ENCODE results near the gene CPB1. TPM values are rescaled to one million over a fixed set of nuclear protein-coding genes. Genes with fewer than 3 reads are reported as not detected.

CPB1 gene
- total RNA-seq, 1 donor from 2014 or later, result not detected

DNA sequence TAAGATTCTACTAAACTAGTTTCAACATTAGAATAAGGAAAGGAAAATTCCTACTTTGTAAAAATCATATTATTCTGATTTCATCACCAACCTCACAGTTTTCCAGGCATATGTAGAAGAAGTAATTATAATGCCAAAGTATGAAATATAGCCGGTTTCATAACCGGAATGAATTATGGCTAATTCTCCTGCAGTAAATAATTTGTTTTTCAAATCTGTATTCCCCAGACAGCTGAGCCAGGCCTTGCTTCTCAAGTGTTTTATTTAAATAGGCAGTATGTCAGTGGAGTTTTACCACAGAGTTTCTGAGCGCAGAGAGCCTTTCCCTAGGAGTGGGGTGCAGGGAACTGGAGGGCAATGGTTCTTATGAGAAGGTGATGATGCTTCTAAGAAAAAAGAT is 28.8 kb downstream of the CPB1 start:
- no peaks in the 10 kb centered on the region for H3K4me1 Mint-ChIP-seq (ENCODE audit: low read depth)
- no peaks in the 10 kb centered on the region for H3K27me3 Mint-ChIP-seq
- H3K9me3 Mint-ChIP-seq (ENCODE audit: low read depth), result no peaks in the 10 kb centered on the region
- DNase-seq (ENCODE audit: low spot score, unreplicated experiment), result no peak
- no peak for TF ChIP-seq CTCF (IDR thresholded peaks at IDR 0.05; ENCODE audit: unreplicated experiment)
- no peak overlapping the region for H3K4me3 Mint-ChIP-seq (ENCODE audit: low read depth)
- no peak overlapping the region for H3K27ac Mint-ChIP-seq
- H3K36me3 Mint-ChIP-seq (ENCODE audit: insufficient read depth), result no peaks in the 10 kb centered on the region

- no peak for TF ChIP-seq CTCF (IDR thresholded peaks at IDR 0.05; ENCODE audit: unreplicated experiment)
- H3K4me1 Mint-ChIP-seq (ENCODE audit: low read depth), result no peaks in the 10 kb centered on the region
- no peaks in the 10 kb centered on the region for H3K36me3 Mint-ChIP-seq (ENCODE audit: insufficient read depth)
- H3K27me3 Mint-ChIP-seq, result no peaks in the 10 kb centered on the region
- no peak overlapping the region for H3K4me3 Mint-ChIP-seq (ENCODE audit: low read depth)
- no peaks in the 10 kb centered on the region for H3K9me3 Mint-ChIP-seq (ENCODE audit: low read depth)
- H3K27ac Mint-ChIP-seq, result no peak overlapping the region
- no peak for DNase-seq (ENCODE audit: low spot score, unreplicated experiment)
Measured at GRCh38 chr3:148857316-148857715, 29.7 kb downstream of the CPB1 start.

DNA sequence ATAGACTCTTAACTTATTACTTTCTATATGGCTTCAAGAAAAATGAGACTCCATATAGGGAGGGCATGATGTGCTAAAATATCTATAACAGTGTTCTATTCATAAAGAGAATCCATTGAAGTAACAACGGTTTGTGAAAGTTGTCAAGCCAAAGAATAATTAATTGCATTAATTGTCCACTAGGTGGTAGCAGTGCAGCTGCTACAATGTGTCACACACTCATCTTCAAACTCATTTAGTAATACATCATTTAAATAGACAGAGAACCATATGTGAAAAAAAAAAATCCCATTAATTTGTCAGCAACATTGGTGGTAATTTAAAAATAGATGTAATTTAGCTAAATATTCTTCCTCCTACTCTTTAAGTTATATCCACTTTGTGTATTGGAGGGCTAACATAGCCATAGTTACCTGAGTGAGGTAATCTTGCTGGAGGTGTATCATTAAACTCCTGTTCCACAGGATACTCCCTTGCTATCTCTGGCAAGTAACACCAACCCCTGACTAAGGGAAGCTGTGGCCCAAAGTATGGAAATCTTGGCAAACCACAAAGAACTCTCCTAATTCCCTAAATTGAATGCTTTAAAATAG is 33.8 kb downstream of the CPB1 start:
- Mint-ChIP-seq H3K27ac (no peak overlapping the region), H3K4me1 (ENCODE audit: low read depth) (no peaks in the 10 kb centered on the region)

DNA sequence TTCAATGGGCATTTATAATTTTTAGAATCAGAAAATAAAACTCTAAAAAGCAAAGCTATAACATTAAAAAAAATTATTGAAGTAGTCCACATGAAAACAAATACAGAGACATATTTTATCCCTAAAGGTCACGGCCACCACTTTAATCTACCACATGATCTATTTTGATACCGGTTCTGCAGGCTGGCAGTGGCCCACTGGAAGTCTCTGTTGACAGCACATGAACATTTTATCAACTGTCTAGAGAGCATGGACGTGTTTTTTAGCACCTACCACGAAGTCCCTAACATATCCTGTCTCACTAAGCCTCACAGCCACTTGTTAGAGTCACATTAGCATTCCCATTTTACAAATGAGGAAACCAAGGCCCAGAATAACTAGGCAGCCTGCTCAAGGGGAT is 35.7 kb downstream of the CPB1 start:
- Mint-ChIP-seq H3K27me3 (no peaks in the 10 kb centered on the region), H3K4me1 (ENCODE audit: low read depth) (no peaks in the 10 kb centered on the region), H3K9me3 (ENCODE audit: low read depth) (no peaks in the 10 kb centered on the region), H3K27ac (no peak overlapping the region), H3K36me3 (ENCODE audit: insufficient read depth) (no peaks in the 10 kb centered on the region), H3K4me3 (ENCODE audit: low read depth) (no peak overlapping the region)
- TF ChIP-seq CTCF (IDR thresholded peaks at IDR 0.05; ENCODE audit: unreplicated experiment), result no peak
- DNase-seq (ENCODE audit: low spot score, unreplicated experiment), result no peak

More for the DNA sequence above, 33.8 kb downstream of the CPB1 start:
- peak; percentile 73 for TF ChIP-seq CTCF (IDR thresholded peaks at IDR 0.05; ENCODE audit: unreplicated experiment)
- DNase-seq (ENCODE audit: low spot score, unreplicated experiment), result no peak
- no peaks in the 10 kb centered on the region for H3K36me3 Mint-ChIP-seq (ENCODE audit: insufficient read depth)
- H3K27me3 Mint-ChIP-seq, result no peaks in the 10 kb centered on the region
- no peak overlapping the region for H3K4me3 Mint-ChIP-seq (ENCODE audit: low read depth)
- H3K9me3 Mint-ChIP-seq (ENCODE audit: low read depth), result no peaks in the 10 kb centered on the region

- Mint-ChIP-seq H3K4me1 (ENCODE audit: low read depth) (no peaks in the 10 kb centered on the region), H3K27me3 (no peaks in the 10 kb centered on the region), H3K9me3 (ENCODE audit: low read depth) (no peaks in the 10 kb centered on the region), H3K36me3 (ENCODE audit: insufficient read depth) (no peaks in the 10 kb centered on the region), H3K4me3 (ENCODE audit: low read depth) (no peak overlapping the region), H3K27ac (no peak overlapping the region)
- no peak for DNase-seq (ENCODE audit: low spot score, unreplicated experiment)
- no peak for TF ChIP-seq CTCF (IDR thresholded peaks at IDR 0.05; ENCODE audit: unreplicated experiment)
Measured at GRCh38 chr3:148863814-148864213, 36.2 kb downstream of the CPB1 start.
